ENCODE results near the gene CXCR2.
"Not testable (repeated sequence)": the region's sequence is repeated elsewhere in the genome, so short reads cannot be mapped to it uniquely, and the experiment has no call there.

The CXCR2 gene

DNA sequence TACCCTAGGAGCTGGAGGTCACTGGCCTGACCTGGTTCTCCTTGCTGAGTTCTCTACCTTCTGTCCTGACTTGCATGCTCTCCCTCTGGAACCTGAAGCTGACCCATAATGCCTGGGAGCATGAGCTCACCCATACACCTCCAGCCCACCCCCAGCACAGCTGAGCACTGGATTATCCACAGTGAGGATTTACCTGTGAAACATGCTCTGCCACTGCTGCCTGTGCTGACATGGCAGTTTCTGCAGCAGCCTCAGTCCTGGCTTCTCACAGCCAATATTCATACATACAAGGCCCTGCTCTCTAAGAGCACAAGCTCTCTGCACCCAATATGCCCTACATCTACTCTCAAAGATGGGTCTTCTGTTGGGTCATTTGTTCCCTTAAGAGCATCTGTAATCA lies 5.0 kb downstream of the CXCR2 start:
- no peak for DNase-seq

DNA sequence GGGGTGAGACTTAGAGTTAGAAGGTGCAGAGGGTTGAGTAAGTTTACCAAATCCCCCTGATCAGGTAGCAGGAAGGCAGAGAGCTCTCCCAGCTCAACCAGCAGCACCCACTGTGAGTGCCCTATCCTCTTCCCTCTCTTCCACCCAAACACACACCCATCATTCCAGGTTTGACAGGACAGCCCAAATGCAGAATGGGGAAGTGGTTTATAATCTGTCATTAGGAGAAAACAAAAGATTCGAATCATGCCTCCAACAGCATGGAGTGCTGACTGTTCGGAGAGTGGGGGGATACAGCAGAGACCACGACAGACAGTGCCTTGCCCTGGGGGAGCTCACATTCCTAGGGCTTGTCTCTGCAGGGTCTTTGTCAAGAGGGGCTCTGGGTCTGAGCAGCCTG lies 11.7 kb downstream of the CXCR2 start:
- DNase-seq, result no peak

DNA sequence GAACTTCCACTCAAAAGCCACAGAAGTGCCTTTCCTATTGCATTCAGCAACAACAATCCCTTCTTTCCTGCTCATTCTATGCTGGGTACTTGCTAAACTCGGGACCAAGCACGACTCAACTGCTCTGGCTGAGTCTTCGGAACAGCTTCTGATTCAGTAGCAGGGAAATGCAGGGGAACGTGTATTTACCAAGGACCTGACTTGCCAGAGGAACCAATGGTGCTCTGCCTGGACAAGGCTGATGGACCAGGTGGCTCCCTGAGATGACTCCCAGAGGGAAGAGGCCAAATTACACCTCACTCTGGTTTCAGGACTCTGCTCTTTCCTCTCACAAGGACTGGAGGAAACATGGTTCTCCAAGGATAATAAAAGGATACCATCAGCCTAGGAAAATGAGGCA lies 12.2 kb downstream of the CXCR2 start:
- DNase-seq, result no peak

DNA sequence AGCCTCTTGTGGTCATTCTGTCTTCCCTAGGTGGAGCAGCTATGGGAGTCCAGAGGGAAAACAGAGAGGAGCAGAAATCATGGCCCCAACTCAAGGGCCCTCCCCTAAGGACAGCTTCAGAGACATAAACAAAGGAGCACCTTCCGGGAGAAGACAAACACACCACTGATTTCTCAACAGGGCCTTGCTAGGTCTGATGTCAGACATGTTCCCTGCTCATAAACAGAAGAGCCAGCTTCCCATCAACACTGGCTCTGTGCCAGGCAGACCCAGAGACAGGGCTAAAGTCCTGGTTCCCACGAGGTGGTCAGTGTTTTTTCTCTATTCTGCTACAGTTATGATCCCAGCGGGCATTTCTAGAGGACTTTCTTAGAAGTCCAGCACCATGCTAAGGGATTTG lies 19.3 kb downstream of the CXCR2 start:
- DNase-seq, result no peak

DNA sequence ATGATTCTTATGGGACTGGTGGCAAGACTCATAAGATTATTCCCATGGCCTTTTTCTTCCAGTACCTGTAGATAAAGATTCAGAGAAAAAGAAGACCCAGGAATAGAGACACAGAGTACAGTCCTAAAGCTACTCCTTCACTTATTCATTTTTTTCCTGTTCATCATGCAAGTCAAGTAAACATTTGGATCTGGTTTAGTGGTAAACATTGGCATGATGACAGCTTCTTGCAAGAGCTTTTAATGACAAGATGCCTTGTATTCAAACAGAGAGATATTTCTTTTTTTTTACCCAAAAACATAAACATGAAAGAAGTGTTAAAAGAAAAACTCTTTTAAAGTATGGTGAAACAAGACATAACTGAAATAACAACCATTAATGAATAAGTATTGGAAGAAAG lies 20.2 kb downstream of the CXCR2 start:
- DNase-seq, result no peak

DNA sequence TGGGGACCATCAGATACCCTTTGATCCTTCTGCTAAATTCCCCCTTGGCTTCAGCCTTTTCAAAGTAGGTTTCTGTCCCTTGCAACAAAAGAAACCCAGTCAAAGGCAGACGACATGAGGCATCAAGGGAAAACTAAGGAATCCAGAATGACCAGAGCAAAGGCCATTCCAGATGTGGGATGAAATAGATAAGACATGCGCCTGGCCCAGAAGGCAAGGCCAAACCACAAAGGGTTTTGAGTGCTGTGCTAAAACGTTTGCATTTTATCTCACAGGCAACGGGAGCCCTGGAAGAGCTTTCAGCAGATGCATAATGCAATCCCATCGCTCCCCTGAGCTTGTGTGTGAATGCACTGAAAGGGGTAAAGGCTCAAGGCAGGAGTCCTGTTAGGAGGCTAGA lies 23.3 kb downstream of the CXCR2 start:
- DNase-seq, result no peak

DNA sequence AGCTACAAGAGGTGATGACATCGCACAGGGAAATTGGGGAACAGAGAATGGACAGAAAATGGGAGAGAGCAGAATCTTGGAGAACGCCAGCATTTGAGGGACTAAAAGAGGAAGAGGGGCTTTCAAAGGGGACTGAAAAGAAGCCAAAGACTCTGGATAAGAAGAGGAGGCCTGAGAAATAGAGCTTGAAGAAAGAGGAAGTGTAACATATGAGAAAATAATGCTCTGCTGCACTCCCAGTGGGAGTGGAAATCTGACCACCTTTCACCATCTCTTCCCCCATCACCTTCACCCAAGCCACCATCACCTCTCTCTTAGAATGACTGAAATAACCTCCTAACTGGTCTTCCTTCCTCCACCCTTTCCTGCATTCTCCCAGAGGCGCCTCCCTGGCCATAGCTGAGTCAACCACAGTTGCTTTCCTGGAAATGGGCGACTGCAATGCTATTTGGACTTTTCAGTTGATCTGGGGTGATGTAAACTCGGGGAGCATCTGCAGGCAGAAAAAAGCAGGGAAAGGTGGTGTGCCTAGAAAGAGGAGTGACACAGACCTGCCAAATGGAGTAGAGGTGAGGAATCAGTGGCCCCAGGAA lies 24.1 kb downstream of the CXCR2 start:
- no peak for DNase-seq

DNA sequence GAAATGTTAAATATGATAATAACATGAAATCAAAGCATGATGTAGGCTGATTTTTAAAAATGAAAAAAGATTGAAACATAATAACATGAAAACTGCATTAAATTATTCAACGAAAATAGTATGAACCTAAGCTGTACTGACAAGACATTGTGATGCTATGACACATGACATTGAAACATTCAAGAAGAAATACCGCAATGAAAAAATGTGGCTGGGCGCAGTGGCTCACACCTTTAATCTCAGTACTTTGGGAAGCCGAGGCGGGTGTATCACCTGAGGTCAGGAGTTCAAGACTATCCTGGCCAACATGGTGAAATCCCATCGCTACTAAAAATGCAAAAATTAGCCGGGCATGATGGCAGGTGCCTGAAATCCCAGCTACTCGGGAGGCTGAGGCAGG lies 26.3 kb downstream of the CXCR2 start:
- no peak for DNase-seq

DNA sequence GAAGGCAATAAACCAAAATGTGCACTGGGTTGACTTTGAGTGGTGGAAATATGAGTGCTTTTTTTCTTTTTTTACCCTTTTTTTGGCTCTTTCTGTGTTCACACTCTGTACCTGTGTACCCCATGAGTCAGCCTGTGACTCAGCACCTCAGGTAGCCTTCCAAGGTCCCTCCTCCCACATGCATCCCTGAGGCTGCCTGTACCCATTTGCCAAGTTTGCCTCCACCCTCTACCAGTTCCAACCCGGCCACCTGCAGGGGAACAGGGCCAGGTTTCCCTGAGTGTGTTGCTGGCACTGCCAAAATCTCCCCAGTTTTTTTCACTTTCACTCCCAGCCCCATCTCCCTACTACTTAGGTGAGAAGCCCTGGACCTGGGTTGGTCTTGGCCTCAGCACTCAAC lies 26.9 kb downstream of the CXCR2 start:
- DNase-seq, result no peak

DNA sequence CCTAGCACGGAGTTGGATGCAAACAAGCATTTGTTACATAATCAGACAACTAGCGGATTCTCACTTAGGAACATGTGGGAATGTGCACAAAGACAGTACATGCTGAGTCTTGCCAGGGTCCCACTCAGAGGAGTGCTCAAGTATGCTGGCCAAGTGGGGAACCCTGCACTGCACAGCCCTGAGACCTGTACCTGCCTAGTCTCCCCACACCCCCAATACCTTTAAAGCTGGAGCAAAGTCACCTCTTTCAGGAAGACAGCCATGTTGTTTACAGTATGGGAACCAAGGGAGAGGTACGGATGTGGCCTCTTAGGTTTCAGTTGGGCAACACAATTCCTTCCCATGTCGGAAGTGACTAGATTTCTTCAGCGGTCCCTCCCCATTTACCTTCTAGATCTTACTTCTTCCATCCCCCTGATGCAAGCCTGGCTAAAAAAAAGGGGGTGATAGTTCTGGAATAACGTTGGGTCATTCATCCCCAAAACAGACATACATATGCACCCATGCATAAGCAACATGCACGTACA lies 30.2 kb downstream of the CXCR2 start:
- DNase-seq, result no peak

DNA sequence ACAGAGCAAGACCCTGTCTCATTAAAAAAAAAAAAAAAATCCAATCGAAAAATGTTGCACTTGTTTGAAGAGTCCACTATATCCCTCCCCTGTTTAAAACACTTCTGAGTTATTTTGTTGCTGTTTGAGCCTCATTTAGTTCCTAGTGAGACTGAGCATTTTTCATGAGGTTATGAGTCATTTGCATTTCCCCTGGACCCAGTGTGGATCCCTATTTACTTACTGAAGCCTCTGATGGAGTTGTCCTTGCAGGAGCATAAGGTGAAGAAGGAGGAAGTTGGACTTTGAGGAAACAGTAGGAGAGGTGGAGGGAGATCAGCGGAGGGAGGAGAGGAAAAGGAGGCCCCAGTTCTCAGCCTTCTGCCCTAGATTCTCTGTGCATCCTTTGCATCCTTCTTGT lies 35.8 kb downstream of the CXCR2 start:
- DNase-seq, result no peak

DNA sequence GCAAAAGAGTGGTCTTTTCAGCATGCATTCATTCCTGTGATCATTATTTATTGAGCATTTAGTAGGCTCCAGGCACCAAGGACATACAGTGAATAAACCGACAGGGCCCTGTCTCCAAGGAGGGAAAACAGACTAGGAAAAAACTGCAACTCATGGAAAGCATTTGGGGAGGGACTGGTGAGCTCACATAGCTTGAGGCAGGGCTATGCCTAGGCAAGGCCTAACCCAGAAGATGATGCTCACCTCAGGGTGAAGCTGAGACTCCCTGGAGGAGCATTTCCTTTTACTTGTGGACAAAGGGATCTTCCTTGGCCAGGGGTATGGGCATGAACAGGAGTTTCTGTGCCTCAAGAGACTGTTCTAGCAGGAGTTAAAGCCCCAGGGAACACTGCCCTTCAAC lies 37.0 kb downstream of the CXCR2 start:
- DNase-seq, result no peak

DNA sequence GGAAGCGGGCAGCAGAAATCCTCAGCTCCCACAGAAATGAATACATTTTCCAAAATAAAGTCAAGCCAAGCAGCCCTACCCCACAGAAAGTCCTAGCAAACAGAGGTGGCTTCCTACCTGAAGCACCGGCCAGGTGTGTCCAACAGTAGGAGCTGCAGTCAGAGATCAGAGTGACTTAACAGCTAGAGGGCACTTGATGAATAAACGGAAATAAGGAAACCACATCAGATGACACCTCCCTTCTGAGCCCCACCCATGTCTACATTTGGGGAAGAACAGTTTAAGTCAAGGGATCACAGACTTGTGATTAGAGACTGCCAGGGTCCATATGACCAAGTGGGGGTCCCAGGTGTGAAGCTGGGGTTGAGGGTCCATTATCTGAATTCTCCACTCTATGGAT lies 41.0 kb downstream of the CXCR2 start, which contains the start of gene CXCR1:
CXCR1 (minus strand) TSS at position 172 of the 400 bp plus-strand sequence. CDS start 1,751 bp downstream, outside the sequence.
- DNase-seq, result peak; percentile 9

DNA sequence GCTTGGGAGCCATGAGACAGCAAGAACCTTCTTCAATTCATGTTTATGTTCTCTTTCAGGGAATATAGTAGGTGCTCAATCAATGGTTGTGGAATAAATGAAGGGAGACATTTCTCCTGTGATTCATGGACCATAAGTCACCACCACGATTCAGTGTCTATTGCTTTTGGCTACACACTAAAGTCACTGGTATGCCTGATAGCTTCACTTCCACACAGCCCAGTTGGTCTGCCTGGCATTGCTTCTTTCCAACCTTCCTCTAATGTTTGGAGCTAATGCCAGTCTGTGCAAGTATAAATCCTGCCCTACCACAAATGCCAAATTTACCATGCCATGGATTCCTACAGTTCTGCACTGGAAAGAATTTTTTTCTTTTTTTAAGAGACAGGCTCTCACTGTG lies 42.2 kb downstream of the CXCR2 start:
- no peak for DNase-seq

DNA sequence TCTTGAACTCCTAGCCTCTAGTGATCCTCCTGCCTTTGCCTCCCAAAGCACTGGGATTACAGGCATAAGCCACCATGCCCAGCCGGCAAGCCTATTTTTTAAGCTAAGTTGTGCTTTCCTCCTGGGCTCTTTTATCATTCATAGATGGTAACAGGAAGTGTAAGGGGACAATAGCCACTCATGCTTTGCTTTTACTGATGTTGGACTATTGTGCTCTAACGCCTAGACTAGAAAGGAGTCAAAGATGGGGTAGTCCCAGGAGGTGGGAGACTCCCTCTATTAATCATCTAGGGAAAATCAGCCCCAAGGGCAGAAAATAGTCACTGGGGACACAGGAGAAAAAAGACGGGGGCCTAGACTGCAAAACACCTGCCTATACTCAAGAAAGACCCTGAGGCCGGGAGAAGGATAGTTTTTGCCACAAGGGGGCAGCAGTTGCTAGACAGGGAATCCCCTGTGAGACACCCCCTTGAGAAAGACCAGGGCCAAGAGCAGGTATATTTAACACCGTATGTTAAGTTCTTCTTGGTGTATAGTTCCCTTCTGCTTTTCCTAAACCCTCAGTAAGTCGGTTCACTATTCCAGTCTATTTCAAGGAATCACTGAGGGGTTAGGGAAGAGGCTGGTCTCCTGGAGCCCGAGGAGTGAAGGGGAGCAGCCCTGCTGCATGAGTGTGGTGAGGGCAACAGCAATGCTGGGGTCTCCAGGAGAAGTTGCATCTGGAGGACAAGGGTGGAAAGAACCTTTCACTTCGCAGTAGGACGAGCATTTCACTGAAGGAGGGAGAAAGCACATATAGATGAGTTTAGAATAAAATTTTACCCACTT lies 43.0 kb downstream of the CXCR2 start:
- DNase-seq, result peak; percentile 57

DNA sequence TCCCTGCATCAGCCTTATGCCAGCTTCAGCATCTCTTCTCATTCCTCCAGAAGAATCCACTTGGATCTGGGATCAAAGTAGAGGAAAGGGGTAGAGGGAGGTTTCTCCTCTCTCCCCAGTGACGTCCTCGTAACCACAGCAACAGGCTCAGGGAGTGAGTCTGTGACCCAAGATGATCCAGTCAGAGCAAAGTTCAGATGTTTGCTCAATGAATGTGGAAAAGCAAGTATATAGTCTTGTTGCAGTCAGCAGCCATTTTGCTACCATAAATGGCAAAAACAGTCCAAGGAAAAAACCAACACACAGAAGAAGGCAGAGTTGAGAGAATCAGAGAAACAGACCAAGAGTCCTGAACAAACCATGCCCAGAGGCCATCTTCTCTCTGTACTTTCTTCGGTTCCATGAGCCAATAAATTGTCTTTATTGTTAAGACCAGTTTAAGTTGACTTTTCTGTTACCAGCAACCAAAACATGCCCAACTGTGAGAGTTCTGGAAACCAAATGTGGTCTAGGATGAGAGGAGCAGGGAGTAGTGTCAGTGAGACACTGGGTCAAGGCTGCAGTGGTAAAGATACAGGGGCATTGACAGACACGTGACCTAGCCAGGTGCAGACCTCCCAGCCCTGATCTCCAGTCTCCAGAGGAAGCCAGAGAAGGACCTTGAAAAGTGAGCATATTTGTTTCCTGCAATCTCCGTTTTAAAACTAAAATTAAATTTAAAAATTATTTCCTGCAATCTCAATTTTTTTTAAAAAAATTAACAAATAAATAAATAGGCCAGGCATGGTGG lies 44.1 kb downstream of the CXCR2 start:
- DNase-seq, result no peak

DNA sequence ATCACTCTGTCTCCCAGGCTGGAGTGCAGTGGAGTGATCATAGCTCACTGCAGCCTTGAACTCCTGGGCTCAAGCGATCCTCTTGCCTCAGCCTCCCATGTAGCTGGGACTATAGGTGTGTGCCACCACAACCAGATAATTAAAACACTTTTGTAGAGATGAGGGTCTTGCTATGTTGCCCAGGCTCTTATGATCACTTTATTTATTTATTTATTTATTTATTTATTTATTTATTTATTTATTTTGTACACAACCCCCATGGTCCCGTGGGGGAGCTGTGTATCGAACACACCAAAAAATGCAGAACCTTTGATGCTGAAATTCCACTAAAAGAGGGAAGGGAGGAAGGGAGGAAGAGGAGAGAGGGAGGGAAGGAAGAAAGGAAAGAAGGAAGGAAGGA lies 45.9 kb downstream of the CXCR2 start:
- DNase-seq, result not testable (repeated sequence)

DNA sequence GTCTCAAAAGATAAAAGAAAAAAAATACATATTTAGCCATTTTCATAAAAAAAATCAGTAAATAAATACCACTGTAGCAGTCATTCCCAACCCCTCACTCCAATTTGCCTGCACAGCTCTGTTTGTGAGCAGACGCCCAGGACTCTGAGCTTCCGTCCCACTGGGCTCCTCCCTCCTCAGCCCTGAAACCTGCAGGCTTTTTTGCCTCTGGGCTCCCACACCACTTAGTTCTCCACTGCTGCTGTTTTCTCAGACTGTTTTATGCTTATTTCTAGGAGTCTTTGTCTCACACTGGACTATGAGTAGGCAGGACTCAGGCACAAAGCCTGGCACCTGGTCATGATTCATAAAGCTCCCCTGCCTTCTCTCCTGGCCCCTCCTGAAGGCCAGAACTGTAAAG lies 47.0 kb downstream of the CXCR2 start:
- no peak for DNase-seq

DNA sequence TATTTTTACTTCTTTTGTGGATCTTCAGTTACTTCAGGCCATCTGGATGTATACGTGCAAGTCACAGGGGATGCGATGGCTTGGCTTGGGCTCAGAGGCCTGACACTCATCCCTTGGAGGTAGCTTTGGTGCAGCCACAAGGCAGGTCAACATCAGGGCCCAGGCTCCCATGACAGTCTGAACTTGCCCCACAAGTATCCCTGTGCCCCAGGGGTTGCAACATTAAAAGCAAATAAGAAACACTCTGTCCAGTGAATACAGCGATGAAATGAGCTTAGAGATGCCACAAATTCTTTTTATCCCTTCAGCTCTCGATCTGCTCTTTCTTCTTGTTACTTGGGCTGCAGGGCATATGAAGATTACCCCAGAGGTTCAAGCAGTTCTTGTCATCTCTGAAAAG lies 54.0 kb downstream of the CXCR2 start:
- no peak for DNase-seq

DNA sequence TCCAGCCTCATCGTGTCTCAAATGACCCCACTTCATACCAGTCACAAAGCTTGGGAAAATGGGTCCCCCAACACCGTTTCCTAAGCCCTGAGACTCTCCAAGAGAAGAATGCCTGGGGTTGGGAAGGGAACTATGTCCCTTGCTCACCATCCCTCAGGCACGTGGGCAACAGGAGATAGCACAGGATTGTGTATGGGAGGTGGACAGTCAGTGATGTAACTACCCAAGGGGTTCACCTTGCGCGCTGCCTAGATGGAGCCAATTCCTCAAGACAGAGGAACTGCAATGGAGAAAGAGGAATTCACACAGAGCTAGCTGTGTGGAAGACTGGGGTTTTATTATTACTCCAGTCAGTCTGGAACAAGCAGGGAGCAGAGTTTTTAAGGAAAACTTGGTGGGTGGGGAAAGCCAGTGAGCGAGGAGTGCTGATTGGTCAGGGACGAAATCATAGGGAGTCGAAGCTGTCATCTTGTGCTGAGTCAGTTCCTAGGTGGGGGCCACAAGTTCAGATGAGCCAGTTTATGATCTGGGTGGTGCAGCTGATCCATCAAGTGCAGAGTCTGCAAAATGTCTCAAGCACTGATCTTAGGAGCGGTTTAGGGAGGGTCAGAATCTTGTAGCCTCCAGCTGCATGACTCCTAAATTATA lies 54.8 kb downstream of the CXCR2 start:
- no peak for DNase-seq

DNA sequence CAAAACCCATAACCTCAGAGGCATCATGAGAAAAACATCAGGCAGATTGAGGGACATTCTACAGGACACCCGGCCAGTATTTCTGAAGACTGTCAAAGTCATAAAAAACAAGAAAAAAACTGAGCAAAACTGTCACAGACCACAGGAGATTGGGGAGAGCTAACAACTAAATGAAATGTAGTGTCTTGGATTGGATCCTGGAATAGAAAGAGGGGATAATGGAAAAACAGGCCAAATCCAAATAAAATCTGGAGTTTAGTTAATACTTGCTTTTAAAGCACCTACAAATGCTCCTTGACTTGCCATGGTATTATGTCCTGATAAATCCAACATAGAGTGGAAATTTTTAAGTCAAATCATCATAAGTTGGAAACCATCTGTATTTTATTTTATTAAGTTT lies 58.5 kb downstream of the CXCR2 start:
- DNase-seq, result no peak

DNA sequence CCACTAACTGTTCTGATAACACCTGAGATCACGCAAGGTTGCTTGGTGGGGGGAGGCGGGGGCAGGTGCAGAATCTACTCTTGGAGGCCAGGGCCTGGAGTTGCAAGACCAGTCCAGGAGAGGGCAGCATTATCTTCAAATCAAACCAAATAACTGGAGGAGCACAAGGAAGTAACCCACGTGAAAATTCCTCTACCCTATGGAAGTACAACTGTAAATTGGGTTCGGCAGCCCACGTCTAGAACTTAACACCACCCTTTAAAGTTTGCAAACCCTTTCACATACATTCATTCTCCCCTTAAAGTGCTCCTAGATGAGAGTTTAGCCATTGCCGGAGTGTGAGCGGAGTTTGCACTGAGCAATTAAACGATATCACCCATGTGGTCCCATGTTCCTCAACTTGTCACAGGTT lies 60.5 kb downstream of the CXCR2 start:
- DNase-seq, result peak; percentile 54
